H1 (cell line): ENCODE measurements around the gene ZNF213. TPM values are rescaled to one million over a fixed set of nuclear protein-coding genes. Genes with fewer than 3 reads are reported as not detected.

Source experiments
- CTCF ChIA-PET: fragments of 300-600 bp; sonication (Branson Sonifier 250); formaldehyde crosslinking; loops from one replicate; lab custom pipeline; 2021; ENCODE audit not compliant: partially characterized antibody; lab: Charles Lee
- POLR2A ChIA-PET: fragments of 300-600 bp; sonication (Branson Sonifier 250); formaldehyde crosslinking; loops from one replicate; lab custom pipeline; 2021; ENCODE audit warnings: inconsistent platforms; ENCODE audit not compliant: partially characterized antibody; lab: Charles Lee
- DNase-seq, 2 experiments: peaks; one replicate each; pipeline versions ENCODE4 v3.0.0 to v3.0.0-alpha.2; 2010 to 2022; ENCODE audit warnings: low spot score in 2 of 2, low read depth in 1 of 2, mixed read lengths in 1 of 2
- FAIRE-seq: peaks from 2 replicates; lab custom pipeline; 2011; peaks lifted over from hg19 to GRCh38; lab: Jason Lieb, UNC
- H2AFZ ChIP-seq: 2 replicates; pipeline ENCODE4 v1.8.1; 2012; ENCODE audit warnings: low read length, inconsistent platforms
- H2AK5ac ChIP-seq: 2 replicates; pipeline ENCODE4 v1.6.1; 2013; ENCODE audit warnings: low read depth, low read length
- H2BK120ac ChIP-seq: replicated peaks from 2 replicates; pipeline ENCODE3; 2013; ENCODE audit warnings: low read depth, low read length, inconsistent platforms
- H2BK12ac ChIP-seq: 2 replicates; pipeline ENCODE4 v1.6.1; 2013; ENCODE audit warnings: low read depth, low read length
- H2BK15ac ChIP-seq: 2 replicates; pipeline ENCODE4 v1.6.1; 2013; ENCODE audit warnings: low read length
- H2BK20ac ChIP-seq: 2 replicates; pipeline ENCODE4 v1.6.1; 2013; ENCODE audit warnings: low read length
- H2BK5ac ChIP-seq: 2 replicates; pipeline ENCODE4 v1.6.1; 2013; ENCODE audit warnings: low read depth, low read length
- H3K14ac ChIP-seq: 2 replicates; pipeline ENCODE4 v1.6.1; 2013; ENCODE audit warnings: inconsistent platforms; ENCODE audit not compliant: insufficient read length
- H3K18ac ChIP-seq: 2 replicates; pipeline ENCODE4 v1.6.1; 2013; ENCODE audit warnings: low read length; ENCODE audit errors: extremely low read depth
- H3K23ac ChIP-seq: 2 replicates; pipeline ENCODE4 v1.6.1; 2013; ENCODE audit warnings: inconsistent platforms; ENCODE audit not compliant: insufficient read length
- H3K23me2 ChIP-seq: 2 replicates; pipeline ENCODE4 v1.6.1; 2013; ENCODE audit warnings: low read depth, low read length
- H3K27ac ChIP-seq: 2 replicates; pipeline ENCODE4 v1.6.1; 2011; ENCODE audit warnings: low read depth, low read length, inconsistent platforms
- H3K27me3 ChIP-seq, 4 experiments: replicated peaks in 1 of 4; 1 replicate in 1 of 4; 2 replicates in 3 of 4; pipeline versions ENCODE4 v1.6.1 to v1.8.1; 2011 to 2013; ENCODE audit warnings: low read length in 3 of 4, mild to moderate bottlenecking in 3 of 4, inconsistent platforms in 2 of 4, mixed read lengths in 2 of 4, moderate library complexity in 1 of 4; ENCODE audit not compliant: control insufficient read depth in 3 of 4, insufficient read depth in 3 of 4; ENCODE audit errors: extremely low read depth in 1 of 4
- H3K36me3 ChIP-seq, 4 experiments: 2 replicates each; pipeline versions ENCODE4 v1.6.1 to v1.8.1; 2011 to 2013; ENCODE audit warnings: mild to moderate bottlenecking in 4 of 4, low read length in 3 of 4, moderate library complexity in 2 of 4, control low read depth in 1 of 4, inconsistent platforms in 1 of 4; ENCODE audit not compliant: insufficient read depth in 4 of 4, control insufficient read depth in 2 of 4
- H3K4ac ChIP-seq: replicated peaks from 2 replicates; pipeline ENCODE3; 2013; ENCODE audit warnings: low read length, low read depth, mixed read lengths, inconsistent platforms; ENCODE audit not compliant: insufficient read length
- H3K4me1 ChIP-seq, 4 experiments: replicated peaks in 1 of 4; 1 replicate in 1 of 4; 2 replicates in 3 of 4; pipeline versions ENCODE4 v1.6.1 to v1.8.1; 2011 to 2013; ENCODE audit warnings: low read length in 3 of 4, inconsistent platforms in 2 of 4, mixed read lengths in 1 of 4; ENCODE audit not compliant: insufficient read depth in 4 of 4, control insufficient read depth in 3 of 4
- H3K4me2 ChIP-seq, 2 experiments: 2 replicates each; pipeline versions ENCODE4 v1.6.1 to v1.8.1; 2011 to 2013; ENCODE audit warnings: low read depth in 2 of 2, low read length in 2 of 2, control low read depth in 1 of 2, inconsistent platforms in 1 of 2, mild to moderate bottlenecking in 1 of 2; ENCODE audit not compliant: insufficient read depth in 1 of 2
- H3K4me3 ChIP-seq, 4 experiments: fragments of 200-600, 300-600 bp in 1 of 4; sonication (generic), shearing (Covaris generic), sonication (Bioruptor Twin) in 1 of 4; 2 replicates each; pipeline versions ENCODE4 v1.5.1 to v1.8.1; 2011 to 2016; ENCODE audit warnings: low read length in 4 of 4, low read depth in 3 of 4, control low read depth in 2 of 4, inconsistent platforms in 2 of 4, mild to moderate bottlenecking in 2 of 4, mixed read lengths in 1 of 4, moderate library complexity in 1 of 4; ENCODE audit not compliant: insufficient read depth in 2 of 4; ENCODE audit errors: extremely low read depth in 1 of 4
- H3K56ac ChIP-seq: replicated peaks from 2 replicates; pipeline ENCODE3; 2013; ENCODE audit warnings: low read depth, mild to moderate bottlenecking, mixed read lengths, low read length, inconsistent platforms; ENCODE audit not compliant: insufficient read length
- H3K79me1 ChIP-seq: 2 replicates; pipeline ENCODE4 v1.6.1; 2013; ENCODE audit warnings: low read depth, low read length, control low read depth
- H3K79me2 ChIP-seq, 2 experiments: 2 replicates each; pipeline versions ENCODE4 v1.6.1 to v1.8.1; 2012 to 2013; ENCODE audit warnings: low read length in 2 of 2, mild to moderate bottlenecking in 2 of 2, inconsistent platforms in 1 of 2; ENCODE audit not compliant: insufficient read depth in 2 of 2, control insufficient read depth in 1 of 2
- H3K9ac ChIP-seq, 4 experiments: replicated peaks in 1 of 4; 1 replicate in 1 of 4; 2 replicates in 3 of 4; pipeline versions ENCODE4 v1.6.1 to v1.8.1; 2011 to 2013; ENCODE audit warnings: low read depth in 3 of 4, low read length in 3 of 4, control low read depth in 2 of 4, mild to moderate bottlenecking in 2 of 4, moderate library complexity in 2 of 4, inconsistent platforms in 1 of 4; ENCODE audit errors: extremely low read depth in 1 of 4
- H3K9me3 ChIP-seq, 2 experiments: 2 replicates each; pipeline versions ENCODE4 v1.6.1 to v1.8.1; 2012 to 2013; ENCODE audit warnings: mild to moderate bottlenecking in 2 of 2, moderate library complexity in 2 of 2, control low read depth in 1 of 2, inconsistent platforms in 1 of 2, low read depth in 1 of 2, low read length in 1 of 2, mixed read lengths in 1 of 2; ENCODE audit not compliant: insufficient read depth in 2 of 2
- H4K20me1 ChIP-seq, 2 experiments: replicated peaks in 1 of 2; 2 replicates each; pipeline versions ENCODE3 to v1.8.1; 2011 to 2013; ENCODE audit warnings: inconsistent platforms in 2 of 2, low read length in 2 of 2, mild to moderate bottlenecking in 1 of 2; ENCODE audit not compliant: insufficient read depth in 2 of 2, control insufficient read depth in 1 of 2
- H4K5ac ChIP-seq: 2 replicates; pipeline ENCODE4 v1.6.1; 2013; ENCODE audit warnings: low read length, low read depth, mixed read lengths, inconsistent platforms; ENCODE audit not compliant: insufficient read length
- H4K8ac ChIP-seq: 2 replicates; pipeline ENCODE4 v1.8.0; 2013; ENCODE audit warnings: mild to moderate bottlenecking, moderate library complexity, low read length, inconsistent platforms; ENCODE audit not compliant: insufficient read depth; ENCODE audit errors: extremely low read depth
- H4K91ac ChIP-seq: replicated peaks from 2 replicates; pipeline ENCODE3; 2013; ENCODE audit warnings: low read length, mixed read lengths, inconsistent platforms; ENCODE audit not compliant: insufficient read length
- CBX8 ChIP-seq: fragments of 300-800, 300-1000 bp; sonication (generic); IDR thresholded peaks from 2 replicates; pipeline ENCODE4 v1.7.1; 2016; ENCODE audit warnings: low read depth, low read length, borderline replicate concordance
- CREB1 ChIP-seq: IDR thresholded peaks from 2 replicates; pipeline ENCODE4 v1.6.1; 2012; ENCODE audit warnings: inconsistent platforms
- GABPA ChIP-seq: IDR thresholded peaks from 2 replicates; pipeline ENCODE4 v1.6.1; 2011; ENCODE audit warnings: mild to moderate bottlenecking, low read length, moderate library complexity, borderline replicate concordance; ENCODE audit not compliant: insufficient read depth
- MAX ChIP-seq: IDR thresholded peaks from 2 replicates; pipeline ENCODE4 v1.6.1; 2012; ENCODE audit warnings: inconsistent platforms
- SIN3A ChIP-seq, 2 experiments: IDR thresholded peaks in 1 of 2; conservative IDR thresholded peaks in 1 of 2; 2 replicates each; pipeline ENCODE4 v1.6.1; 2011 to 2012; ENCODE audit warnings: low read length in 2 of 2, improper control_type of control experiment in 1 of 2, low read depth in 1 of 2, mild to moderate bottlenecking in 1 of 2
- SP1 ChIP-seq: IDR thresholded peaks from 2 replicates; pipeline ENCODE4 v1.6.1; 2011; ENCODE audit warnings: low read depth, low read length
- TAF7 ChIP-seq: optimal IDR thresholded peaks from 2 replicates; pipeline ENCODE3; 2011; ENCODE audit warnings: low read depth, mild to moderate bottlenecking, inconsistent platforms, low read length, moderate library complexity, borderline replicate concordance
- TBP ChIP-seq: IDR thresholded peaks from 2 replicates; pipeline ENCODE4 v1.6.1; 2011; ENCODE audit warnings: low read depth, low read length, improper control_type of control experiment
- WGBS, 2 experiments: shearing (Covaris generic) in 1 of 2; methylation state at CpG; one replicate each; pipeline versions ENCODE4 v1.1.6 to v1.1.7; 2013 to 2015; ENCODE audit warnings: low lambda C conversion rate in 2 of 2, mixed read lengths in 2 of 2, inconsistent platforms in 1 of 2, low coverage in 1 of 2, missing lambda C conversion rate in 1 of 2; ENCODE audit not compliant: insufficient replicate concordance in 2 of 2, insufficient coverage in 1 of 2, insufficient read length in 1 of 2; ENCODE audit errors: extremely low coverage in 1 of 2, missing lambda C conversion rate in 1 of 2; 5-methylcytosine and 5-hydroxymethylcytosine counted together
- polyA plus RNA-seq, 7 experiments: library from polyadenylated mRNA; depleted of rRNA in 3 of 7; stranded (reverse) in 5 of 7; unstranded in 2 of 7; fragments of >200 nt in 5 of 7; fragments of 200-250 nt in 2 of 7; gene quantifications; 1 replicate in 5 of 7; 2 replicates in 1 of 7; 4 replicates in 1 of 7; pipeline versions ENCODE4 v1.2.1 to v1.2.3, GENCODE V29; 2011 to 2013; ENCODE audit warnings: missing spikeins in 2 of 7, mixed read lengths in 2 of 7
- total RNA-seq: library from RNA; stranded (reverse); fragmentation: NEBNext Ultra II Directional; extraction: Animal tissue kit (Norgen Biotek cat#: 25700); gene quantifications from 2 replicates; pipeline ENCODE4 v1.2.1, GENCODE V29; 2021

ZNF213 gene
- total and polyA plus RNA-seq, 2 of the 8 experiments (the other 6 are each of a cell fraction or from before 2014, with no cell fraction given) = 1.6 to 6.9 TPM

- Histone ChIP-seq H3K79me1 (no peaks in the 10 kb centered on the region), H3K14ac (no peak overlapping the region), H4K8ac (no peak overlapping the region), H3K79me2 (no peaks in the 10 kb centered on the region), H3K23me2 (peaks cover 26% of the 10 kb centered on the region; the same call in 1 of the 2 replicates), H2BK5ac (no peak overlapping the region), H2BK120ac (no peak overlapping the region), H3K23ac (no peak overlapping the region), H3K9me3 (no peaks in the 10 kb centered on the region), H3K36me3 (no peaks in the 10 kb centered on the region), H3K4me2 (peak overlapping the region; percentile 77 to 81), H3K18ac (no peak overlapping the region), H3K4ac (no peak overlapping the region), H3K4me3 (peak overlapping the region; percentile 28 to 71 (median 34); a peak in 5 of 8 replicates), H2AFZ (no peak overlapping the region), H2AK5ac (no peak overlapping the region), H3K4me1 (peaks cover 0 to 10% (median 6%) of the 10 kb centered on the region in 4 experiments; a peak in 5 of 7 replicates), H3K27ac (no peak overlapping the region), H2BK20ac (no peak overlapping the region), H4K5ac (no peak overlapping the region), H3K27me3 (peaks cover 0 to 25% (median 15%) of the 10 kb centered on the region in 4 experiments; a peak in 5 of 7 replicates), H3K56ac (no peak overlapping the region), H2BK12ac (no peak overlapping the region), H4K91ac (no peak overlapping the region), H2BK15ac (no peak overlapping the region), H4K20me1 (no peaks in the 10 kb centered on the region), H3K9ac (no peak overlapping the region)
- ChIA-PET CTCF (interaction anchor here (0.6 to 4.7 kb wide), 17 partner anchors 8 to 785 kb away, joined by 3 to 25 read pairs (median 4); no protein-coding TSS in a partner anchor), POLR2A (interaction anchor here (0.7 to 5.1 kb wide), 7 partner anchors 10 to 76 kb away, joined by 3 to 28 read pairs (median 6); partner anchors contain the start of gene ZNF213)
- peak in 1 of 2 experiments; percentile 95 for DNase-seq
- 18% methylated on average over 24 of the region's 24 CpGs; no CpG with 5 or more reads in 1 of the 2 experiments for WGBS, 2 experiments
- no peak for FAIRE-seq
- TF ChIP-seq TAF7 (no peak), SIN3A (conservative IDR thresholded peaks at IDR 0.05 in 1 of 2, IDR thresholded peaks at IDR 0.05 in 1 of 2; ENCODE audit: low read depth in 1 of 2, low read length in 2 of 2) (peak in 1 of 2 experiments; percentile 45; a peak in 1 of 4 replicates), CREB1 (peak; percentile 68; the same call in 1 of the 2 replicates), GABPA (no peak), MAX (peak; percentile 60), CBX8 (no peak), TBP (peak; percentile 70), SP1 (0 out of 2 replicates have a peak, but pooled peaks have one; percentile 3)
Measured at GRCh38 chr16:3173892-3174617, 39.2 kb downstream of the ZNF213 start.
